K562 (cell line): ENCODE results near the gene LRRC8C.

Experiments
- EP300 ChIP-seq: IDR thresholded peaks from 2 replicates; pipeline ENCODE4 v1.6.1; 2012; ENCODE audit warnings: low read length, improper control_type of control experiment
- EZH2 ChIP-seq: IDR thresholded peaks from 2 replicates; pipeline ENCODE4 v1.6.1; 2012; ENCODE audit warnings: low read depth, mild to moderate bottlenecking, inconsistent platforms, low read length, borderline replicate concordance
- FOXP1 ChIP-seq: sonication (generic); formaldehyde crosslinking; IDR thresholded peaks from 2 replicates; pipeline ENCODE4 v1.8.0; 2022; ENCODE audit warnings: mild to moderate bottlenecking, missing genetic modification reagents
- HNRNPL ChIP-seq: fragments of 200-400 bp; formaldehyde crosslinking; IDR thresholded peaks from 2 replicates; pipeline ENCODE4 v1.6.1; 2017; ENCODE audit warnings: low read depth, mild to moderate bottlenecking, low read length
- JUN ChIP-seq, 2 experiments: sonication (generic) in 1 of 2; formaldehyde crosslinking in 1 of 2; IDR thresholded peaks; 2 replicates each; pipeline versions ENCODE4 v1.6.1 to v1.8.0; 2012 to 2022; ENCODE audit warnings: borderline replicate concordance in 2 of 2, mild to moderate bottlenecking in 2 of 2, improper control_type of control experiment in 1 of 2, low read depth in 1 of 2, low read length in 1 of 2, missing genetic modification reagents in 1 of 2
- MYC ChIP-seq, 2 experiments: fragments of 250-450 bp in 1 of 2; sonication (Bioruptor Pico) in 1 of 2; IDR thresholded peaks; 2 replicates each; pipeline versions ENCODE4 v1.5.1 to v1.6.1; 2012 to 2021; ENCODE audit warnings: low read depth in 2 of 2, borderline replicate concordance in 1 of 2, improper control_type of control experiment in 1 of 2, low read length in 1 of 2, mild to moderate bottlenecking in 1 of 2, moderate library complexity in 1 of 2
- NUFIP1 ChIP-seq: fragments of 450-650 bp; IDR thresholded peaks from 2 replicates; pipeline ENCODE4 v1.6.1; 2018; ENCODE audit not compliant: partially characterized antibody
- SP1 ChIP-seq: sonication (generic); formaldehyde crosslinking; IDR thresholded peaks from 2 replicates; pipeline ENCODE4 v1.8.1; 2022; ENCODE audit warnings: mild to moderate bottlenecking, missing genetic modification reagents
- SRF ChIP-seq, 2 experiments: fragments of 250-450, 450-650 bp in 1 of 2; sonication (Bioruptor Pico) in 1 of 2; sonication (generic) in 1 of 2; formaldehyde crosslinking; IDR thresholded peaks; 2 replicates each; pipeline versions ENCODE4 v1.5.0 to v1.5.1; 2020 to 2022; ENCODE audit warnings: mild to moderate bottlenecking in 1 of 2, missing genetic modification reagents in 1 of 2
- ZBTB26 ChIP-seq: fragments of 450-650 bp; formaldehyde crosslinking; IDR thresholded peaks from 2 replicates; pipeline ENCODE4 v1.4.0; 2022; ENCODE audit warnings: missing genetic modification characterization
- ZNF124 ChIP-seq: sonication (generic); formaldehyde crosslinking; IDR thresholded peaks from 2 replicates; pipeline ENCODE4 v1.8.1; 2022; ENCODE audit warnings: missing genetic modification reagents
- ZSCAN29 ChIP-seq: fragments of 450-650 bp; IDR thresholded peaks from 2 replicates; pipeline ENCODE4 v1.6.1; 2017

GRCh38 chr1:89765774-89766173, 132.9 kb downstream of the LRRC8C start:
- TF ChIP-seq HNRNPL (no peak), FOXP1 (no peak), EZH2 (no peak), NUFIP1 (no peak), SRF (CRISPR knock-in tag; IDR thresholded peaks at IDR 0.05) (no peak), ZSCAN29 (no peak), JUN (IDR thresholded peaks at IDR 0.05; ENCODE audit: borderline replicate concordance, low read depth, low read length) (no peak), JUN (CRISPR knock-in tag; IDR thresholded peaks at IDR 0.05; ENCODE audit: borderline replicate concordance) (no peak), EP300 (no peak), ZBTB26 (CRISPR knock-in tag) (no peak), SP1 (no peak), ZNF124 (no peak), MYC (IDR thresholded peaks at IDR 0.05; ENCODE audit: low read depth, low read length) (no peak), MYC (CRISPR knock-in tag; IDR thresholded peaks at IDR 0.05; ENCODE audit: borderline replicate concordance, low read depth) (no peak)
